HEK293 (cell line): ENCODE data around the gene BMPR1A.

Experiments
- BCL11B ChIP-seq: fragments of 450-650 bp; formaldehyde crosslinking; IDR thresholded peaks from 2 replicates; pipeline ENCODE4 v1.5.1; 2016; ENCODE audit warnings: low read depth, missing biosample characterization, missing genetic modification characterization
- MZF1 ChIP-seq: fragments of 450-650 bp; formaldehyde crosslinking; IDR thresholded peaks from 2 replicates; pipeline ENCODE4 v1.5.1; 2017; ENCODE audit warnings: missing biosample characterization, missing genetic modification characterization, borderline replicate concordance
- SCRT2 ChIP-seq: fragments of 450-650 bp; formaldehyde crosslinking; IDR thresholded peaks from 2 replicates; pipeline ENCODE4 v1.5.1; 2016; ENCODE audit warnings: missing biosample characterization, missing genetic modification characterization
- SETDB1 ChIP-seq: IDR thresholded peaks from one replicate; pipeline ENCODE4 v1.6.1; 2017; ENCODE audit warnings: mild to moderate bottlenecking, low read length, moderate library complexity, mixed read lengths; ENCODE audit not compliant: insufficient read length
- ZBTB7A ChIP-seq: fragments of 450-650 bp; formaldehyde crosslinking; IDR thresholded peaks from 2 replicates; pipeline ENCODE4 v1.5.1; 2016; ENCODE audit warnings: low read depth, missing biosample characterization, missing genetic modification characterization
- ZNF112 ChIP-seq: fragments of 450-650 bp; formaldehyde crosslinking; IDR thresholded peaks from 2 replicates; pipeline ENCODE4 v1.5.0; 2017; ENCODE audit warnings: missing biosample characterization, missing genetic modification characterization
- ZNF114 ChIP-seq: fragments of 450-650 bp; formaldehyde crosslinking; IDR thresholded peaks from 2 replicates; pipeline ENCODE4 v1.5.0; 2017; ENCODE audit warnings: missing biosample characterization, missing genetic modification characterization
- ZNF121 ChIP-seq: fragments of 450-650 bp; formaldehyde crosslinking; IDR thresholded peaks from 2 replicates; pipeline ENCODE4 v1.5.1; 2016; ENCODE audit warnings: missing biosample characterization, missing genetic modification characterization
- ZNF23 ChIP-seq: fragments of 450-650 bp; formaldehyde crosslinking; IDR thresholded peaks from 2 replicates; pipeline ENCODE4 v1.5.1; 2016; ENCODE audit warnings: missing biosample characterization, missing genetic modification characterization, borderline replicate concordance
- ZNF621 ChIP-seq: fragments of 450-650 bp; formaldehyde crosslinking; IDR thresholded peaks from 2 replicates; pipeline ENCODE4 v1.5.1; 2017; ENCODE audit warnings: missing biosample characterization, missing genetic modification characterization
- TF ChIP-seq, protein P1 (sequence below): fragments of 450-650 bp; formaldehyde crosslinking; IDR thresholded peaks from 2 replicates; pipeline ENCODE4 v1.5.1; 2016; ENCODE audit warnings: missing biosample characterization, missing genetic modification characterization
- TF ChIP-seq, protein P2 (sequence below): fragments of 450-650 bp; formaldehyde crosslinking; IDR thresholded peaks from 2 replicates; pipeline ENCODE4 v1.5.1; 2016; ENCODE audit warnings: missing biosample characterization, missing genetic modification characterization
- TF ChIP-seq, protein P3 (sequence below): fragments of 450-650 bp; formaldehyde crosslinking; IDR thresholded peaks from 2 replicates; pipeline ENCODE4 v1.5.1; 2017; ENCODE audit warnings: missing biosample characterization, missing genetic modification characterization

DNA sequence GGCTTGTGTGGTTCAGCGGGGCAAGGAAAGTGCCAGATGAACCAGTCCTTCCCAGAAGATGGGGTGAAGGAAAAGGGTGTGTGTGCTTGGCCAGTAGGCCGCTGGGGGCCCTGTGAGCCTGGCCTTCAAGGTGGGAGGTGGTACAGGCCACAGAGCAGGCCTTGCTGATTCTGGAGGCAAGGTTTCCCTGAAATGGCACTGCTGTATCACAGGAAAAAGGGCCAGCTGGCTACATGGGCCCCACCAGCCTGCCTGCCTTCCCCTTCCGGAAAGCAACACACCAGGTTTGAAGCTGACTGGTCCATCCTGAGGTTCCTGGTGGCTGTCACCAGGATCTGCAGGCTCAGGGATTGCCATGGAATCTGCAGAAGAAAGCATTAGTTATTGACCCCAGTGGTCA, 188.5 kb downstream of the BMPR1A start:
- TF ChIP-seq, protein P1, sequence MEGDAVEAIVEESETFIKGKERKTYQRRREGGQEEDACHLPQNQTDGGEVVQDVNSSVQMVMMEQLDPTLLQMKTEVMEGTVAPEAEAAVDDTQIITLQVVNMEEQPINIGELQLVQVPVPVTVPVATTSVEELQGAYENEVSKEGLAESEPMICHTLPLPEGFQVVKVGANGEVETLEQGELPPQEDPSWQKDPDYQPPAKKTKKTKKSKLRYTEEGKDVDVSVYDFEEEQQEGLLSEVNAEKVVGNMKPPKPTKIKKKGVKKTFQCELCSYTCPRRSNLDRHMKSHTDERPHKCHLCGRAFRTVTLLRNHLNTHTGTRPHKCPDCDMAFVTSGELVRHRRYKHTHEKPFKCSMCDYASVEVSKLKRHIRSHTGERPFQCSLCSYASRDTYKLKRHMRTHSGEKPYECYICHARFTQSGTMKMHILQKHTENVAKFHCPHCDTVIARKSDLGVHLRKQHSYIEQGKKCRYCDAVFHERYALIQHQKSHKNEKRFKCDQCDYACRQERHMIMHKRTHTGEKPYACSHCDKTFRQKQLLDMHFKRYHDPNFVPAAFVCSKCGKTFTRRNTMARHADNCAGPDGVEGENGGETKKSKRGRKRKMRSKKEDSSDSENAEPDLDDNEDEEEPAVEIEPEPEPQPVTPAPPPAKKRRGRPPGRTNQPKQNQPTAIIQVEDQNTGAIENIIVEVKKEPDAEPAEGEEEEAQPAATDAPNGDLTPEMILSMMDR (tag by site-specific recombination): no peak
- TF ChIP-seq ZNF23 (tag by site-specific recombination): no peak
- TF ChIP-seq BCL11B (tag by site-specific recombination): no peak
- TF ChIP-seq, protein P2, sequence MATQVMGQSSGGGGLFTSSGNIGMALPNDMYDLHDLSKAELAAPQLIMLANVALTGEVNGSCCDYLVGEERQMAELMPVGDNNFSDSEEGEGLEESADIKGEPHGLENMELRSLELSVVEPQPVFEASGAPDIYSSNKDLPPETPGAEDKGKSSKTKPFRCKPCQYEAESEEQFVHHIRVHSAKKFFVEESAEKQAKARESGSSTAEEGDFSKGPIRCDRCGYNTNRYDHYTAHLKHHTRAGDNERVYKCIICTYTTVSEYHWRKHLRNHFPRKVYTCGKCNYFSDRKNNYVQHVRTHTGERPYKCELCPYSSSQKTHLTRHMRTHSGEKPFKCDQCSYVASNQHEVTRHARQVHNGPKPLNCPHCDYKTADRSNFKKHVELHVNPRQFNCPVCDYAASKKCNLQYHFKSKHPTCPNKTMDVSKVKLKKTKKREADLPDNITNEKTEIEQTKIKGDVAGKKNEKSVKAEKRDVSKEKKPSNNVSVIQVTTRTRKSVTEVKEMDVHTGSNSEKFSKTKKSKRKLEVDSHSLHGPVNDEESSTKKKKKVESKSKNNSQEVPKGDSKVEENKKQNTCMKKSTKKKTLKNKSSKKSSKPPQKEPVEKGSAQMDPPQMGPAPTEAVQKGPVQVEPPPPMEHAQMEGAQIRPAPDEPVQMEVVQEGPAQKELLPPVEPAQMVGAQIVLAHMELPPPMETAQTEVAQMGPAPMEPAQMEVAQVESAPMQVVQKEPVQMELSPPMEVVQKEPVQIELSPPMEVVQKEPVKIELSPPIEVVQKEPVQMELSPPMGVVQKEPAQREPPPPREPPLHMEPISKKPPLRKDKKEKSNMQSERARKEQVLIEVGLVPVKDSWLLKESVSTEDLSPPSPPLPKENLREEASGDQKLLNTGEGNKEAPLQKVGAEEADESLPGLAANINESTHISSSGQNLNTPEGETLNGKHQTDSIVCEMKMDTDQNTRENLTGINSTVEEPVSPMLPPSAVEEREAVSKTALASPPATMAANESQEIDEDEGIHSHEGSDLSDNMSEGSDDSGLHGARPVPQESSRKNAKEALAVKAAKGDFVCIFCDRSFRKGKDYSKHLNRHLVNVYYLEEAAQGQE (tag by site-specific recombination): no peak
- no peak for TF ChIP-seq ZNF621 (tag by site-specific recombination)
- no peak for TF ChIP-seq SETDB1
- no peak for TF ChIP-seq SCRT2 (tag by site-specific recombination)
- no peak for TF ChIP-seq MZF1
- TF ChIP-seq ZNF114 (tag by site-specific recombination): no peak
- no peak for TF ChIP-seq ZNF121 (tag by site-specific recombination)
- no peak for TF ChIP-seq ZNF112 (tag by site-specific recombination)
- TF ChIP-seq, protein P3, sequence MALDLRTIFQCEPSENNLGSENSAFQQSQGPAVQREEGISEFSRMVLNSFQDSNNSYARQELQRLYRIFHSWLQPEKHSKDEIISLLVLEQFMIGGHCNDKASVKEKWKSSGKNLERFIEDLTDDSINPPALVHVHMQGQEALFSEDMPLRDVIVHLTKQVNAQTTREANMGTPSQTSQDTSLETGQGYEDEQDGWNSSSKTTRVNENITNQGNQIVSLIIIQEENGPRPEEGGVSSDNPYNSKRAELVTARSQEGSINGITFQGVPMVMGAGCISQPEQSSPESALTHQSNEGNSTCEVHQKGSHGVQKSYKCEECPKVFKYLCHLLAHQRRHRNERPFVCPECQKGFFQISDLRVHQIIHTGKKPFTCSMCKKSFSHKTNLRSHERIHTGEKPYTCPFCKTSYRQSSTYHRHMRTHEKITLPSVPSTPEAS: no peak
- no peak for TF ChIP-seq ZBTB7A (tag by site-specific recombination)
